NCI-H1105 (cell line): ENCODE measurements around the gene ADAMTSL3.

Source experiments
- DNase-seq: peaks from one replicate; lab custom pipeline; 2025; lab: John Stamatoyannopoulos, UW

The ADAMTSL3 gene

GRCh38 chr15:83653639-83654378 is at the start of gene ADAMTSL3:
Gene ADAMTSL3, plus strand, starts transcription at chr15:83654123. Its CDS starts 1,639 bp downstream, at chr15:83655762.
- DNase-seq, result peak; percentile 9

GRCh38 chr15:83604549-83604948 is 49.4 kb upstream of the ADAMTSL3 start:
- no peak for DNase-seq

DNA sequence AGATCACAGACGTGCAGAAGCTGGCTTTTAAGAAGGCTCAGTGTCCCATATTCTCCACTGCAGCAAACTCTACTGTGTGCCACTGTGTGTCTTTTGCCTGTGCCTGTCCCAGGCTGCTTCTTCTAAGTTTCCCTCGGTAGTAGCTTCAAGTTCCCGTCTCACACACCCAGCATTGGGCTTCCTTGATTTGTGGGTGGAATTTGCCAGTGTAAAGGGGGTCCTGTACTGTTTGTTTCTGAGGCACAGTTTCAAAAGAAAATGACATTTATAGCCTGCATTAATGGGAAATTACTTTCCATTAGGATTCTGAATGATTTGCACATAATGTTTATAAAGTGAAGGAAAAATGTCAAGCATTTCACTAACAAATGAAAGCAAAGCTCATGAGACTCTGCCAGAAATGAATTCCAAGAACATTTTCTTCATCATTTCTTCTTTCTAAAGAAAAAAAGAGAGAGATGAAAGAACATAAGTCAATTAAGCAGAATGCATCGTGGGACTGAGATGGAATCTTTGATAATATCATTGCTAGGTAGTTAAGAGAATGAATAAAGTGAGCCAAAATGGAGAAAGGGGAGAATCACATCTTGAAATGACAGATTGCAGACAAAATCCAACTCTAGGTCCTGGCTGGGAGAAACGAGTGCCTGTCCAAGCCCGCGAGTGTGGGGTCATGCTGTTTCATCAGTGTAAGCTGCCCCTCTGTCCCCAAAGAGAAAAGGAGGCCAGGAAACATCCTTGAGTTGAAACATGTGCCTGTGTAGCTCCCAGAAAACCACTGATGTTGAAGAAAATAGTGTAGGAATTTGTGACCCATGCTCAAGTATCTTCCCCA is 48.6 kb upstream of the ADAMTSL3 start:
- DNase-seq, result no peak

- no peak for DNase-seq
Measured at GRCh38 chr15:83610132-83610531, 43.8 kb upstream of the ADAMTSL3 start.

DNA sequence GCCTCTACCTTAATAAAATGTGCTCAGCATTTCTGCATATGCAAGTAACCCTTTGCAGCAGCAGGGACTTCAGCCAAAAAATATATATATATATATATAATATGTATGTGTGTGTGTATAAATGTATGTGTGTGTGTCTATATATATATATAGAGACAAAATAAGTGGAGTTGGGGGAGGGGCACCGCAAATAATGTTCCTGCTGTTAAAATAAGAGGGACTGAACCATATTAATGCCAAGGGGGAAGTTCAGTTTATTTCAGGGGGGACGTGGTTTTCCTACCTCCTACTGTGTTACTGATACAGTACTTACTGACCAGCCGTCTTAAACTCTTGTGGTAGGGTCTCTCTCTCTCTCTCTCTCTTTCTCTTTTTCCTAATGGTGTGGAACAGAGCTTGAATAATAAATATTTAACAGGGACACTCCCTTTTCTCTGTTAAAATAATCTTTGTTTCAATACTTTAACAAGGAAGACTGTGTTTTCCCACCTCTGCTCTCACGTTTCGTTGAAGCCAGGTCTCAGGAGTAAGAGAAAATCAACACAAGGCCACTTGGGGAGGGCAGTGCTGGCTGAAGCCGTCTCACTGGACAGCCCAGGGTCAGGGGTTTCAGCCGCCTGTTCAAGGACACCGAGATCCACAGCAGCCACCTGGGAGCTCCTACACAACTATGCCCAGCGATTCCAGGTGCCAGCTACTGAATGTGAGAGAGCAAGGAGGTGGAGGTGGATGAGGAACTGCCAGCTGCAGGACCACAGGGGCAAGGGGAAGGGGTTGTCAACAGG is 42.8 kb upstream of the ADAMTSL3 start:
- DNase-seq, result no peak

DNA sequence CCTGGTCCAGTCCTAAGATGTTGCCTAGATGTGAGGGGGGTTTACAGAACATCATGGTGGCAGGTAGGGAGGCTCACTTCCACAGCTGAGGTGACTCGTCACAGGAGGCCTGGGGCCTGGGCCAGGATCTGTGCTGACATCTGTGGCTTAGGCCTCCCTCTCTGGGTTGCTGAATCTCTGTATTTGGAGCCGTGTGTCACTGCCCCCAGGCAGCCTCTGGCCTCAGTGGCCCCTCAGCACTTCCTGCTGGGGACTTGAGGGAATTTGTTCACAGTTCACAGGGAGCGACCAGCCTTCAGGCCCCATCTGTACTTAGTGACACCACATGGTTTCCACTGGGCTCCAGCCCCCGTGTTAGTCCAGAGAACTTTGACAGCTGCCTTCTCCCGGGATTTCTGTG is 41.7 kb upstream of the ADAMTSL3 start:
- DNase-seq, result no peak

DNA sequence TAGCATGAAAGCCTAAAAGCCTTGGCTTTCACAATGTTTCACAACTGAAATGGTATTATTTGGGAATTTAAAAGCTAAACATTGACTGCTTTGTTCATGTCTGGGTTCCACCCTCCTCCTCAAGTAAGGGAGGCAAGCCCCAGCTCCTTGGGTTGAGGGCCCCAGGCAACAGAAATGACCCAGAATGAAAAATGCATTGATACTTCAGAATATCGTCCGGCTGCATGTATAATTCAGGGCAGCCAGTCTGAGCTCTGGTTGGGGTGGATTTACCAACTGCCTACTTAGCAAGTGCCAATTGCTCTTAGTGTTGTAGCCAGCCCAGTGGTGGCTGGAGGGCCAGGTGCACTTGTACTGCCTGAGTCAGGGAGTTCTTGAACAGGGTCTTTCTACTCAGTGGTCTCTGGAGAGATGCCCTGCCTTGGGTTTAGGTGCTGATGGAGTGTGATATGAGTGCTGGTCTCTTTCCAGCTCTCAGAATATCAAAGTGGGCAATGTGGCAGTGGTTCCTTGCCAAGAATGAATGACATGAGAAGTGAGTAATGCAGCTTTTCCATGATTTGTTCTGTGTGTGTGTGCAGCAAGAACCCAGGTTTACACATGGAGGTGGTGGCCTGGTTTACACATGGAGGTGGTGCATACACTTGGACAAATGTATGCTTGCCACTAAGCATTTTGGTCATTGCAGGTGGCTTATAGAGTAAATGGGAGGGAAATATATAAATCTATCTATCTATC is 40.9 kb upstream of the ADAMTSL3 start:
- DNase-seq, result no peak

DNA sequence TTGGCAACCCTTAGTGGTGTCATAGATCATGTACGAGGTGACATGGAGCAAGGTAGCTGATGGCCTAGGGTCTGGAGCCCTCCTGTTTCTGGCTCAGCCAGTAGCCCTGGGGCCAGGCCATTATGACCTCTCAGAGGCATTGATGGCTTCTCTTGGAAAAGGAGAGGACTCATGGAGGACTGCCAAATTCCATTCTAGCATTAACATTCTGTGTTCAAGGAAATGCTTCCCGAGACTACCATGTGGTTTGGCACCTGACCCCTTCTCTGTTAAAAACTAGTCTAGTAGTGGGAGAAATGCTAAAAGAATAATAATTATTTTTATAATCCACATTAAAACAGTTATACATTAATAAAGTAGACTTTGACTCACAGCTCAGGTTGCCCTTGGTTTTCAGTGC is 40.2 kb upstream of the ADAMTSL3 start:
- no peak for DNase-seq

DNA sequence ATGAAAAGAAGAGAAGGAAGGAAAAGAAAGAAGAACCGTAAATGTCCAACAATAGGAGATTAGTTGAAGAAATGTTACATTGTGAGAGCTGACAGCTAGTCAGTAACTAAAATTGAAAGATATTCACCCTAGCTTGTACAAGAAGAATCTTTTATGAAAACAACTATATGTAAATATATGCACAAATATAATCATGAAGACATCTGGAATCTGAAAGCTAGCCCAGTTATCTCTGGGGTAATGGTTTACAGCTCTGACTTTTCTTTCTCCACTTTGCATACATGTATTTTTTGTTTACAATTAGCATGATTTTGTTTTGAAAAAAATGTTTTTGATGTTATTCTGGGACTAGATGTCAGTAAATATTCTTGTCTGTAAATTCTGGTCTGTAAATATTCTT is 37.1 kb upstream of the ADAMTSL3 start:
- no peak for DNase-seq

GRCh38 chr15:83626171-83626802 is 27.6 kb upstream of the ADAMTSL3 start:
- DNase-seq, result no peak

DNA sequence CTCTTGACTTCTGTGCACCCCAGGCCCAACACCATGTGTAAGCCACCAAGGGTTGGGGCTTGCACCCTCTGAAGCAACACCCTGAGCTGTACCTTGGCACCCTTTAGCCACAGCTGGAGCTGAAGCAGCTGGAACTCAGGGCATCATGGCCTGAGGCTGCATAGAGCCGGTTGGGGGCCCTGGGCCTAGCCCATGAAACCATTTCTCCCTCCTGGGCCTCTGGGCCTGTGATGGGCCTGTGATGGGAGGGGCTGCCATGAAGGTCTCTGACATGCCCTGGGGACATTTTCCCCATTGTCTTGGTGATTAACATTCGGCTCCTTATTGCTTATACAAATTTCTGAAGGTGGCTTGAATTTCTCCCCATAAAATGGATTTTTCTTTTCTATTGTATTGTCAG is 22.4 kb upstream of the ADAMTSL3 start:
- no peak for DNase-seq

- no peak for DNase-seq
Measured at GRCh38 chr15:83643201-83643600, 10.7 kb upstream of the ADAMTSL3 start.

GRCh38 chr15:83644439-83644838 is 9.5 kb upstream of the ADAMTSL3 start:
- DNase-seq, result no peak

- no peak for DNase-seq
Measured at GRCh38 chr15:83650831-83651230, 3.1 kb upstream of the ADAMTSL3 start.

DNA sequence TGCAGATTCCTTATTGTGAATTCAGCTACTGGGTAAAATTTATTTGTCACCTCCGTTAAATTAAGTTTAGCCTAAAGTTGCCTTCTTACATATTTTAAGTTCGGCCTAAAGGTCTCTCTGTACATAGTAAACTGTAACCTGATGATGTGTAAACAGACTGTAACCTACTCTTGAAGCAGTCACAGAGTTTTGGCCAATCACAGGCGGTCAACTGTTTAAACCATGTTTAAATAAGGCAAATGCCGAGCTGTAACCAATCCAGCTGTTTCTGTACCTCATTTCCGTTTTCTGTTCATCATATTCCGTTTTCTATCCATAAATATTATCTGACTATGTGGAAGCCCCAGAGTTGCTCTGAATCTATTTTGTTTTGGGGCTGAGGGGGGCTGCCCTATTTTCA is 2.4 kb upstream of the ADAMTSL3 start:
- no peak for DNase-seq

DNA sequence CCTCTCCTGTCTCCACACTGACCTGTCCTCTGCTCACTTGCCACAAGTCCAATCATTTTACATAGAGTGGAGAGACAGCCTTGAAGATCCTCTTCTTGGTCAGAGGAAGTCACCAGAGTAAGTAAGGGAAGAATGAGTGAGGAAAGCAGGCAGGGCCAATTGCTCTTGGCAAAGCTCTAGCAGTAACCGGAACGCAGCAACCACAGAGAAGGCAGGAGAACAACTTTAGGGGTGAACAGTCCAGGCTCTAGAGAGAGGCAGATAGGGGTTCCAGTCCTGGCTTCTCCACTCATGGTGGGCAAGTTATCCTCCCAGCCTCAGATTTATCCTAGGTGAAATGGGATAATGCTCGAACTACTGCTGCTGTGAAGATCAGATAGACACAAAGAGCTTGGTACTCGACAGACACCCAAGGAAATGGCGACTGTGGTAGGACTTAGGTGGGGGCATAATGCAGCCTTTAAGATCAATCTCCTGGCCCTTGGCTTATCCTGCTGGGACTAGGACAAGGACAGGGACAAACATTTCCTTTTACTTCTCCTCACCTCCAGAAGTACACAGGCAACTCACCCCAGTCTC is 1.2 kb upstream of the ADAMTSL3 start:
- DNase-seq, result no peak

GRCh38 chr15:83653288-83653638 is 660 bp upstream of the ADAMTSL3 start:
- DNase-seq, result no peak

DNA sequence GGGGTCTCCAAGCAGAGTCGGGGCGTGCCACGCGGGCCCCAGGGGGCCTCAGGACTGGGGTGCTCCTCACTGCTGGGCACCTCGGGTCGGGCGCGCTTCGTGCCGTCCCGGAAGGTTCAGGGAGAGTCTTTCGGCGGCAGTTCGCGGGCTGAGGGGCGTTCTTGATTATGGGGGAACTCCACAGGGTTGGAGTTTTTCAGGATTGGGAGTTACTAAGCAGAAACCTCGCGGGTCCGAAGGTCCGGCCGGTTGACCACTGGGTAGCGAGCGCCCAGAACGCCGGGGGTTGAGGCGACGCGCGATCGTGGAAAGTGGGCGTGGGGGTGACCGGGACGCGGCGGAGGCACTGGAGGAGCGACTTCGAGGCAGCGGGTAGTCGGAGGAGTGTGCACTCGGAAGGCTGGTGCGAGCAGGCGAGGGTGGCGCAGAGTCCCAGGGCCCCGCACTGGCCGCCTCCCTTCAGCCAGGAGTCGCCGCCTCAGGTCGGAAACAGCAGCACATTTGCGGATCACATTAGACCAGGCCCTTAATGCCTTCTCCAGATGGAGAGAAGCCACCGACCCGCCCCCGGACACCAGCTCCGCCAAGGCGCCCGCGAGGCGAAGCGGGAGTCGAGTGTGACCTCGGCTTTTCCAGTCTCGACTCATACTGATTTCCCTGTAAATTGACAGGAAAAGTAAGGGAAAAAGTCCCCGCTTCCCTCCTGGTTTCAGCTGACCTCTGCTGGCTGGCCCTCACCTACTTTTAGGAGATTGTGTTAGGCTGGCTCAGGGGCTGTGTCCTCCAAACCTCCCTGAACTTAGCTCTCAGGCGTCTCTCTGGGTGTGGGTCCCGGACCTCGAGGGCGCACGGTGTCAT is 685 bp downstream of the ADAMTSL3 start:
- no peak for DNase-seq

GRCh38 chr15:83655237-83655616 is 1.3 kb downstream of the ADAMTSL3 start:
- DNase-seq, result no peak

- no peak for DNase-seq
Measured at GRCh38 chr15:83656192-83656591, 2.3 kb downstream of the ADAMTSL3 start.
